Brain microvascular endothelial cell (primary cell): ENCODE data around the gene ZNF783.

Experiments
- DNase-seq: peaks from one replicate; pipeline ENCODE4 v3.0.0-alpha.2; 2020
- H3K27ac ChIP-seq: fragments of 250-450 bp; sonication (Bioruptor Pico); 2 replicates; pipeline ENCODE4 v1.5.1; 2020; ENCODE audit warnings: mild to moderate bottlenecking, moderate library complexity
- H3K27me3 ChIP-seq: fragments of 250-450 bp; sonication (Bioruptor Pico); replicated peaks from 2 replicates; pipeline ENCODE4 v1.5.1; 2020; ENCODE audit warnings: mild to moderate bottlenecking
- H3K36me3 ChIP-seq: fragments of 250-450 bp; sonication (Bioruptor Pico); replicated peaks from 2 replicates; pipeline ENCODE4 v1.5.1; 2020; ENCODE audit warnings: mild to moderate bottlenecking
- H3K4me3 ChIP-seq: 2 replicates; pipeline ENCODE4 v1.5.1; 2011; ENCODE audit warnings: low read depth, mild to moderate bottlenecking, control low read depth, low read length, moderate library complexity
- CTCF ChIP-seq: IDR thresholded peaks from 2 replicates; pipeline ENCODE4 v1.5.1; 2011; ENCODE audit warnings: low read depth, mild to moderate bottlenecking, moderate library complexity, low read length, control low read depth, inconsistent platforms; ENCODE audit errors: missing control alignments
- in situ Hi-C: cut with HindIII; loops from 2 replicates; pipeline ENCODE4 v1.10.0; 2017; ENCODE audit warnings: low sequenced_read_pairs, low pct_ligation_motif_present

ZNF783 gene

GRCh38 chr7:149294634-149295480, 32.9 kb downstream of the ZNF783 start:
- Histone ChIP-seq H3K27ac (no peak overlapping the region), H3K4me3 (no peak overlapping the region), H3K36me3 (no peaks in the 10 kb centered on the region), H3K27me3 (no peaks in the 10 kb centered on the region)
- in situ Hi-C loops = no loop called here
- no peak for DNase-seq
- no peak for TF ChIP-seq CTCF

GRCh38 chr7:149295481-149295850, 33.5 kb downstream of the ZNF783 start:
- in situ Hi-C loops = no loop called here
- TF ChIP-seq CTCF = no peak

GRCh38 chr7:149296368-149296767, 34.4 kb downstream of the ZNF783 start:
- no peak overlapping the region for H3K4me3 ChIP-seq
- H3K27me3 ChIP-seq = no peaks in the 10 kb centered on the region
- in situ Hi-C loops = no loop called here
- no peaks in the 10 kb centered on the region for H3K36me3 ChIP-seq
- no peak overlapping the region for H3K27ac ChIP-seq
- DNase-seq = no peak
- TF ChIP-seq CTCF = no peak

More at GRCh38 chr7:149295481-149295850, 33.5 kb downstream of the ZNF783 start:
- Histone ChIP-seq H3K27ac (no peak overlapping the region), H3K27me3 (no peaks in the 10 kb centered on the region), H3K36me3 (no peaks in the 10 kb centered on the region), H3K4me3 (no peak overlapping the region)
- DNase-seq = no peak

DNA sequence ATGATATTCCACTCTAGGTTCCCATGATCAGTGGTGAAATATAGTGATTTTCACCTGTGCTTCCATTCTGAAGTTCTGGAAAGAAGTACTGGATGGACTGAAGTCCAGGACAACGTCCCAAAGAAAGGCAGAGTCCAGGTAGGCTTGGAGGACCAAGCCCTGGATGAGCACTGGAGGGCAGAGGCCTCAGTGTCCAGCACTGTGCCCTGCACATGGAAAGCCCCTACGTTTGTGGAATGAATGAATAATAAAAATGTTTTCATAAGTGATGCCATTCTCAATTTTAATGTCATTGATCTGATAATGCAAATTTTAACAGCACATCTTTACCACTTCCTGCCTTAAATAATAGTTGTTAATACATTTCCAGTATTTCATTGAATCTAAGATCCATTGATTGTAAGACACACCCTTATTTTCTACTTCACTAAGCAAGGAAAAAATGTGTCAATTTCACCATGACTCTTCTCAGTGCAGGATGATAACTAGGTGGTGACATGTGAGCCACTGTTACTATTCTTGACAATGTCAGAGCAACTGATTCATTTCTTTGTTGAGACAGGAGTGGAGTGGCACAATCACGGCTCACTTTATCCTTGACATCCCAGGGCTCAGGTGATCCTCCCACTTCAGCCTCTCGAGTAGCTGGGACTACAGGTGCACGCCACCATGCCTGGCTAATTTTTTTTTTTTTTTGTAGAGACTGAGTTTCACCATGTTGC, 35.2 kb downstream of the ZNF783 start:
- H3K27me3 ChIP-seq = no peaks in the 10 kb centered on the region
- in situ Hi-C loops = no loop called here
- no peak for TF ChIP-seq CTCF
- no peak overlapping the region for H3K27ac ChIP-seq
- H3K4me3 ChIP-seq = no peak overlapping the region
- no peaks in the 10 kb centered on the region for H3K36me3 ChIP-seq
- no peak for DNase-seq

DNA sequence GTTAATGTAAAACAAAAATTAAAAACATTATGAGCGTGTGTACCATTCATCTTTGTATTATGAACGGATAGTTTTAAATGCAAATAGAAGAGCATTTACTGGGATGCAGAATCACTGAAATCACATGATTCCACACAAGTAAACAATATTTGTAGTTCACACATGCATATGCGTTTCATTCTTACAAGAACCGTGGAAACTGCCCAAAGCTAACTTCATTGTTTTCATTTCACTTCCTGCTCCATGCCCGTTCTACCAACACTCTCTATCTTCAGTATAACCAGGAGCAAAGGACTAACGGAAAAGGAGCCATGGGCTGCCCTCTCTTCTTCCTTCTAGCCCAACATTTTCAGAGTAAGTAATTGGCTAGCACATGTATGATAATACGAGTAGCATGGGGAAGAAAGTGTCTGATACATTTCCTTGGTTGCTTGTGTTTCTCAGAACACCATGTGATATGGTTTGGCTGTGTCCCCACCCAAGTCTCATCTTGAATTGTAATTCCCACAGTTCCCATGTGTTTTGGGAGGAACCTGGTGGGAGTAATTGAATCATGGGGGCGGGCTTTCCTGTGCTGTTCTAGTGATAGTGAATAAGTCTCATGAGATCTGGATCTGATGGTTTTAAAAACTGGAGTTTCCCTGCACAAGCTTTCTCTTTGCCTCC, 38.8 kb downstream of the ZNF783 start:
- no peak overlapping the region for H3K27ac ChIP-seq
- no peaks in the 10 kb centered on the region for H3K36me3 ChIP-seq
- in situ Hi-C loops = no loop called here
- no peak overlapping the region for H3K4me3 ChIP-seq
- TF ChIP-seq CTCF = no peak
- DNase-seq = no peak
- no peaks in the 10 kb centered on the region for H3K27me3 ChIP-seq
